Chondrocyte (in vitro differentiated cells): ENCODE results near the gene IKZF1. TPM values are rescaled to one million over a fixed set of nuclear protein-coding genes. Genes with fewer than 3 reads are reported as not detected.

ENCODE experiments used
- DNase-seq: peaks from one replicate; pipeline ENCODE4 v3.0.0; 2021; ENCODE audit warnings: mixed read lengths, low spot score
- H3K27ac Mint-ChIP-seq: one replicate; pipeline ENCODE4 v1.8.0; 2021; ENCODE audit warnings: mild to moderate bottlenecking, moderate library complexity, mixed read lengths; ENCODE audit not compliant: unreplicated experiment
- H3K27me3 Mint-ChIP-seq: 2 replicates; pipeline ENCODE4 v1.8.0; 2021; ENCODE audit warnings: low read depth, mixed read lengths
- H3K36me3 Mint-ChIP-seq: 2 replicates; pipeline ENCODE4 v1.8.0; 2021; ENCODE audit warnings: low read depth, mixed read lengths
- H3K4me1 Mint-ChIP-seq: 2 replicates; pipeline ENCODE4 v1.8.0; 2021; ENCODE audit warnings: low read depth, mild to moderate bottlenecking, mixed read lengths
- H3K4me3 Mint-ChIP-seq: one replicate; pipeline ENCODE4 v1.8.0; 2021; ENCODE audit warnings: mild to moderate bottlenecking, moderate library complexity, mixed read lengths; ENCODE audit not compliant: unreplicated experiment
- H3K9me3 Mint-ChIP-seq: 2 replicates; pipeline ENCODE4 v1.8.0; 2021; ENCODE audit warnings: low read depth, mixed read lengths
- CTCF ChIP-seq: fragments of 200-600 bp; sonication (generic); IDR thresholded peaks from 2 replicates; pipeline ENCODE4 v1.5.0; 2021; ENCODE audit warnings: antibody characterized with exemption, mild to moderate bottlenecking, moderate library complexity
- total RNA-seq: library from RNA; stranded (reverse); gene quantifications from 3 replicates; pipeline ENCODE4 v1.2.1, GENCODE V29; 2021

The IKZF1 gene
- total RNA-seq, 1 donor from 2014 or later = not detected

DNA sequence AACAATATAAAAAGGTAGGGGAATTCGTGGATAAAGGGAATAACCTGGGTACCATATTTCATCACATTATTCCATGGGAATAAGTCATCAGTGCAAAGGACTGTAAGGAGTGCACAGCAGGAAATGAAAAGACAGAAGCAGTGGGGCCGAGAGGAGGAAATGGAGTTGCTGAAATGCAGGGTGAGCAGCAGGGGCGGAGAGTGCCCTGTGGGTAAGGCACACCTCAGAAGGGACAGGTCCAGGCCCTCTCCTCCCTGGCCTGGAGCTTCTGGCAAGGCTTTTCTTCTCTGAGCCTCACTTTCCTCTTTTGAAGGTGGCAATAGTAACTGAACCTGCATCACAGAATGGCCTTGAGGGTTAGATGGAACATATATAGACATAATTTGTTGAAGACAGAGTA is 26.2 kb downstream of the IKZF1 start:
- no peaks in the 10 kb centered on the region for H3K9me3 Mint-ChIP-seq
- H3K36me3 Mint-ChIP-seq = no peaks in the 10 kb centered on the region
- H3K4me3 Mint-ChIP-seq = no peak overlapping the region
- H3K4me1 Mint-ChIP-seq = no peaks in the 10 kb centered on the region
- no peak for DNase-seq
- H3K27ac Mint-ChIP-seq = no peak overlapping the region
- H3K27me3 Mint-ChIP-seq = peaks cover 32% of the 10 kb centered on the region
- no peak for TF ChIP-seq CTCF

GRCh38 chr7:50331564-50332208 is 27.2 kb downstream of the IKZF1 start:
- Mint-ChIP-seq H3K27me3 (peaks cover 25% of the 10 kb centered on the region), H3K4me1 (no peaks in the 10 kb centered on the region), H3K27ac (no peak overlapping the region), H3K4me3 (no peak overlapping the region), H3K36me3 (no peaks in the 10 kb centered on the region), H3K9me3 (no peaks in the 10 kb centered on the region)
- no peak for DNase-seq
- no peak for TF ChIP-seq CTCF

GRCh38 chr7:50332241-50333165 is 28.0 kb downstream of the IKZF1 start:
- DNase-seq = no peak
- no peaks in the 10 kb centered on the region for H3K4me1 Mint-ChIP-seq
- no peak overlapping the region for H3K4me3 Mint-ChIP-seq
- H3K36me3 Mint-ChIP-seq = no peaks in the 10 kb centered on the region
- no peaks in the 10 kb centered on the region for H3K9me3 Mint-ChIP-seq
- no peak for TF ChIP-seq CTCF
- peaks cover 25% of the 10 kb centered on the region for H3K27me3 Mint-ChIP-seq
- no peak overlapping the region for H3K27ac Mint-ChIP-seq

DNA sequence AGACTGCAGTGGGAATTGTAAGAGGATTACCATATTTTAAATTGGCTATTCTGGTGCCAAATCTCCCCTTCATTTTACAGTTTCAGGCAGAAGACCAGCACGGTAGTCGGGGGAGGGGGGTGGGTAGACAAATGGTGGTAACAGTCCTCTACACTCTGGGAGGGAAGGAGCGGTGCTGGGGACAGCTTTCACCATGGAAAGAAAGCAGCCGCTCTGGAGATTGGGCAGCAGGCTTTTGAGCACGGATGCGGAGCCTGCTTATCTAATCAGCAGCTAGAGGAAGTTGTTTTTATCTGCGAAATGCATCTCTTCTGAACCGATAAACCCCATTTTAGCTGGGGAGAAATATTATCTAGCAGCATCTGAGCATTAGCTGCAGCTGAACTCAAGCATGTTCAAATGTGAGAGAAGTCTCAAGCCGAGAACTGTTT is 28.7 kb downstream of the IKZF1 start:
- Mint-ChIP-seq H3K9me3 (no peaks in the 10 kb centered on the region), H3K27me3 (peaks cover 21% of the 10 kb centered on the region), H3K27ac (no peak overlapping the region), H3K36me3 (no peaks in the 10 kb centered on the region), H3K4me3 (no peak overlapping the region), H3K4me1 (no peaks in the 10 kb centered on the region)
- TF ChIP-seq CTCF = no peak
- no peak for DNase-seq

- Mint-ChIP-seq H3K9me3 (no peaks in the 10 kb centered on the region), H3K36me3 (no peaks in the 10 kb centered on the region), H3K27me3 (peaks cover 21% of the 10 kb centered on the region), H3K4me1 (no peaks in the 10 kb centered on the region), H3K27ac (no peak overlapping the region), H3K4me3 (no peak overlapping the region)
- no peak for TF ChIP-seq CTCF
- DNase-seq = no peak
These were observed 30.0 kb downstream of the IKZF1 start for GRCh38 chr7:50334341-50334994.
